ENCODE data around the gene TRIM39.
A peak's percentile ranks its signal among the peaks of the same experiment; 100 is the strongest.
"Not testable (repeated sequence)": the region's sequence is repeated elsewhere in the genome, so short reads cannot be mapped to it uniquely, and the experiment has no call there.

Gene TRIM39

GRCh38 chr6:30357678-30358540 is 31.2 kb downstream of the TRIM39 start:
- in situ Hi-C loops (cut with HindIII; ENCODE audit: low sequenced_read_pairs) = no loop called here
- H3K4me3 ChIP-seq (ENCODE audit: low read depth, low read length) = peak overlapping the region; percentile 35
- TF ChIP-seq, protein P1, sequence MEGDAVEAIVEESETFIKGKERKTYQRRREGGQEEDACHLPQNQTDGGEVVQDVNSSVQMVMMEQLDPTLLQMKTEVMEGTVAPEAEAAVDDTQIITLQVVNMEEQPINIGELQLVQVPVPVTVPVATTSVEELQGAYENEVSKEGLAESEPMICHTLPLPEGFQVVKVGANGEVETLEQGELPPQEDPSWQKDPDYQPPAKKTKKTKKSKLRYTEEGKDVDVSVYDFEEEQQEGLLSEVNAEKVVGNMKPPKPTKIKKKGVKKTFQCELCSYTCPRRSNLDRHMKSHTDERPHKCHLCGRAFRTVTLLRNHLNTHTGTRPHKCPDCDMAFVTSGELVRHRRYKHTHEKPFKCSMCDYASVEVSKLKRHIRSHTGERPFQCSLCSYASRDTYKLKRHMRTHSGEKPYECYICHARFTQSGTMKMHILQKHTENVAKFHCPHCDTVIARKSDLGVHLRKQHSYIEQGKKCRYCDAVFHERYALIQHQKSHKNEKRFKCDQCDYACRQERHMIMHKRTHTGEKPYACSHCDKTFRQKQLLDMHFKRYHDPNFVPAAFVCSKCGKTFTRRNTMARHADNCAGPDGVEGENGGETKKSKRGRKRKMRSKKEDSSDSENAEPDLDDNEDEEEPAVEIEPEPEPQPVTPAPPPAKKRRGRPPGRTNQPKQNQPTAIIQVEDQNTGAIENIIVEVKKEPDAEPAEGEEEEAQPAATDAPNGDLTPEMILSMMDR (IDR thresholded peaks at IDR 0.05; ENCODE audit: low read depth, low read length, missing control alignments) = peak; percentile 82
- peak; percentile 61 for DNase-seq (ENCODE audit: low read depth)

- in situ Hi-C loops (cut with HindIII; ENCODE audit: low sequenced_read_pairs) = no loop called here
- no peak overlapping the region for H3K4me3 ChIP-seq (ENCODE audit: low read depth, low read length)
- TF ChIP-seq, protein P1 (IDR thresholded peaks at IDR 0.05; ENCODE audit: low read depth, low read length, missing control alignments) = no peak
- no peak for DNase-seq (ENCODE audit: low read depth)
Measured at GRCh38 chr6:30359276-30359675, 32.5 kb downstream of the TRIM39 start.

GRCh38 chr6:30360139-30360538 is 33.4 kb downstream of the TRIM39 start:
- DNase-seq (ENCODE audit: low read depth) = no peak
- no peak overlapping the region for H3K4me3 ChIP-seq (ENCODE audit: low read depth, low read length)
- in situ Hi-C loops (cut with HindIII; ENCODE audit: low sequenced_read_pairs) = no loop called here
- TF ChIP-seq, protein P1 (IDR thresholded peaks at IDR 0.05; ENCODE audit: low read depth, low read length, missing control alignments) = no peak

DNA sequence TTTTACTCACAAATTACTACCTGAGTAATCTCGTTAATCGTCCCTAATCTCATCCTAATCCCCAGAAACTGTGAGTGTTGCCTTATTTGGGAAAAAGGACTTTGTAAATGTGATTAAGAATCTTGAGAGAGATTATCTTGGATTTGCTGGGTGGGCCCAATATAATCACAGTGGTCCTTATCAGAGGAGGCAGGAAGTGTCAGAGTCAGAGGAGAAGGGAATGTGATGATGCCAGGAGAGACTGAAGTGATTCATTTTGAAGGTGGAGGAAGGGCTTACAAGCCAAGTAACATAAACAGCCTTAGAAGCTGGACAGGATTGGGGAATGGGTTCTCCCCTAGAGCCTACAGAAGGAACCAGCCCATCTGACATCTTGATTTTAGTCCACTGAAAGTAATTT is 34.9 kb downstream of the TRIM39 start:
- TF ChIP-seq, protein P1 (IDR thresholded peaks at IDR 0.05; ENCODE audit: low read depth, low read length, missing control alignments) = no peak
- DNase-seq (ENCODE audit: low read depth) = no peak
- no peak overlapping the region for H3K4me3 ChIP-seq (ENCODE audit: low read depth, low read length)
- in situ Hi-C loops (cut with HindIII; ENCODE audit: low sequenced_read_pairs) = no loop called here

DNA sequence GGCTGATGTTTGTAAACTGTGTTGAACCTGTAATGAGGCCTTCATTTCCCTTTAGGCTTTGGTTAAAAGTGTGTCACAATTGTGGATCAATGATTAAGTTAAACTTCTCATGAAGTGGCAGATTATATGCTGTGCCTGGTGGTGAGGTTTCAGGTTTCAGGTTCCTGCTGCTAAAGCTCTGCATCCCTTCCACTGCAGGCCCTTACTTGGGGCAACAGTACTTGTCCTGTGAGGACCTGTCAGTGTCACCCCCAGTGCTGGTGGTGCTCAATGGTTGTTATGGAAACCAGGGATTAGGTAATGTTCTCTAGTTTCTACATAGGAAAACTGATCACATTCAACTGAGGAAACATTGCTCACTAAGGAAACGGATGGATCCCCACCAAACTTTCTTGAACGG is 36.7 kb downstream of the TRIM39 start:
- DNase-seq (ENCODE audit: low read depth) = no peak
- TF ChIP-seq, protein P1 (IDR thresholded peaks at IDR 0.05; ENCODE audit: low read depth, low read length, missing control alignments) = no peak
- in situ Hi-C loops (cut with HindIII; ENCODE audit: low sequenced_read_pairs) = no loop called here
- no peak overlapping the region for H3K4me3 ChIP-seq (ENCODE audit: low read depth, low read length)

DNA sequence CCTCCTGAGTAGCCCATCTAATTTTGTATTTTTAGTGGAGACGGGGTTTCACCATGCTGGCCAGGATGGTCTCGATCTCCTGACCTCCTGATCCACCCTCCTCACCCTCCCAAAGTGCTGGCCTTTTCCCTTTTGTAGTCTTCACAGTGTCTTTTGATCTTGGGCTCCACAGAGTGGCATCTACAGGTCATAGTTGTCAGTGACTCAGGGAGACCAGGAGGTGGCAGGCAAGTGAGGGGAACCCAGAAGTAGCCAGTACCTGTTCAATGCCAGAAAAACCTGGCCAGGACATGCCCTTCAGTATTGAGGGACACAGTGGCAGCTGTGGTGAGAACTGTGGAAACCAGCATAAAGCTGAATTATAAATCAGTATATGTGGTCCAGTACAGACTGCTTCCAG is 37.9 kb downstream of the TRIM39 start:
- in situ Hi-C loops (cut with HindIII; ENCODE audit: low sequenced_read_pairs) = no loop called here
- no peak for DNase-seq (ENCODE audit: low read depth)
- H3K4me3 ChIP-seq (ENCODE audit: low read depth, low read length) = no peak overlapping the region
- TF ChIP-seq, protein P1 (IDR thresholded peaks at IDR 0.05; ENCODE audit: low read depth, low read length, missing control alignments) = no peak

- DNase-seq (ENCODE audit: low read depth); in situ Hi-C loops (cut with HindIII; ENCODE audit: low sequenced_read_pairs); H3K4me3 ChIP-seq (ENCODE audit: low read depth, low read length): not testable (repeated sequence)
Measured at GRCh38 chr6:30369280-30369679, 42.6 kb downstream of the TRIM39 start.
